Activated naive CD8-positive, alpha-beta T cell treated with anti-CD3 and anti-CD28 coated beads, Interleukin-2, amount 10 ng/mL, durations not matched to agents 7 days and 5 days (primary cell): ENCODE results near the gene DEFB128. TPM values are rescaled to one million over a fixed set of nuclear protein-coding genes. Genes with fewer than 3 reads are reported as not detected.

Source experiments
- total RNA-seq, 2 experiments: library from RNA; stranded (reverse); gene quantifications; one replicate each; pipeline ENCODE4 v1.2.3, GENCODE V29; 2021

DEFB128 gene
- total RNA-seq, 2 experiments from 2014 or later: not detected

Other genes starting within 250 kb of the DEFB128 start
- gene DEFB125, start 102.0 kb downstream of the DEFB128 start, total RNA-seq: not detected
- not detected for gene DEFB126, start 47.1 kb downstream of the DEFB128 start, total RNA-seq
- gene DEFB127, start 32.3 kb downstream of the DEFB128 start, total RNA-seq: not detected
- not detected for gene DEFB129, start 37.5 kb upstream of the DEFB128 start, total RNA-seq
- gene DEFB132, start 68.0 kb upstream of the DEFB128 start, total RNA-seq: not detected
- gene C20orf96, start 101.0 kb upstream of the DEFB128 start, total RNA-seq: 10 to 100 TPM in 1 of 2 experiments, 1 to 10 TPM in 1; 9.6 to 11.7 TPM
- gene ZCCHC3, start 107.9 kb upstream of the DEFB128 start, total RNA-seq: 10 to 100 TPM; 30.0 to 30.6 TPM
- gene SOX12, start 135.8 kb upstream of the DEFB128 start, total RNA-seq: 10 to 100 TPM; 10.1 to 10.6 TPM
- gene NRSN2, start 157.4 kb upstream of the DEFB128 start, total RNA-seq: 1 to 10 TPM; 3.6 to 3.7 TPM
- 10 to 100 TPM; 24.2 to 26.1 TPM for gene TRIB3, start 191.0 kb upstream of the DEFB128 start, total RNA-seq
- 100 to 1,000 TPM; 156 to 179 TPM for gene RBCK1, start 218.6 kb upstream of the DEFB128 start, total RNA-seq